ENCODE data around the gene SUCO. TPM values are rescaled to one million over a fixed set of nuclear protein-coding genes. Genes with fewer than 3 reads are reported as not detected.

The SUCO gene
- total and polyA plus RNA-seq, 2 of the 8 experiments (the other 6 are each of a cell fraction or from before 2014, with no cell fraction given), result 8.3 to 35.8 TPM

- CTCF ChIA-PET (ENCODE audit: partially characterized antibody), result interaction anchor here (1.0 kb wide), 1 partner anchor 17 kb away, joined by 3 read pairs; no protein-coding TSS in a partner anchor
- H3K4me1 ChIP-seq (replicated peaks in 1 of 4; ENCODE audit: control insufficient read depth in 3 of 4, insufficient read depth in 4 of 4, low read length in 3 of 4), result no peaks in the 10 kb centered on the region
- no peak overlapping the region for H2BK20ac ChIP-seq (ENCODE audit: low read length)
- no peak overlapping the region for H3K23ac ChIP-seq (ENCODE audit: insufficient read length)
- H3K9me3 ChIP-seq (ENCODE audit: insufficient read depth in 2 of 2, low read depth in 1 of 2, low read length in 1 of 2), result no peaks in the 10 kb centered on the region
- no peaks in the 10 kb centered on the region for H3K79me2 ChIP-seq (ENCODE audit: control insufficient read depth in 1 of 2, insufficient read depth in 2 of 2, low read length in 2 of 2)
- WGBS, 2 experiments (ENCODE audit: extremely low coverage in 1 of 2, insufficient coverage in 1 of 2, insufficient read length in 1 of 2, insufficient replicate concordance in 2 of 2, low coverage in 1 of 2, low lambda C conversion rate in 2 of 2, missing lambda C conversion rate in 1 of 2), result 81% methylated on average over 4 of the region's 4 CpGs; no CpG with 5 or more reads in 1 of the 2 experiments
- DNase-seq (ENCODE audit: low read depth in 1 of 2, low spot score in 2 of 2) (no peak), FAIRE-seq (no peak)
- no peak overlapping the region for H3K4me3 ChIP-seq (ENCODE audit: extremely low read depth in 1 of 4, insufficient read depth in 2 of 4, low read depth in 3 of 4, low read length in 4 of 4)
- H3K23me2 ChIP-seq (ENCODE audit: low read depth, low read length), result no peaks in the 10 kb centered on the region
- no peak overlapping the region for H2BK12ac ChIP-seq (ENCODE audit: low read depth, low read length)
- H3K4ac ChIP-seq (replicated peaks; ENCODE audit: insufficient read length, low read depth, low read length), result no peak overlapping the region
- no peak overlapping the region for H3K27ac ChIP-seq (ENCODE audit: low read depth, low read length)
- H3K4me2 ChIP-seq (ENCODE audit: insufficient read depth in 1 of 2, low read depth in 2 of 2, low read length in 2 of 2), result no peak overlapping the region
- H3K36me3 ChIP-seq (ENCODE audit: control insufficient read depth in 2 of 4, insufficient read depth in 4 of 4, low read length in 3 of 4), result no peaks in the 10 kb centered on the region
- no peak overlapping the region for H3K18ac ChIP-seq (ENCODE audit: extremely low read depth, low read length)
- POLR2A ChIA-PET (ENCODE audit: partially characterized antibody), result no interaction called here
- no peak overlapping the region for H2BK5ac ChIP-seq (ENCODE audit: low read depth, low read length)
- H2AFZ ChIP-seq (ENCODE audit: low read length), result no peak overlapping the region
- H4K8ac ChIP-seq (ENCODE audit: extremely low read depth, insufficient read depth, low read length), result no peak overlapping the region
- H3K27me3 ChIP-seq (replicated peaks in 1 of 4; ENCODE audit: control insufficient read depth in 3 of 4, extremely low read depth in 1 of 4, insufficient read depth in 3 of 4, low read length in 3 of 4), result no peaks in the 10 kb centered on the region
- H3K14ac ChIP-seq (ENCODE audit: insufficient read length), result no peak overlapping the region
- no peaks in the 10 kb centered on the region for H3K79me1 ChIP-seq (ENCODE audit: low read depth, low read length)
- H2BK15ac ChIP-seq (ENCODE audit: low read length), result no peak overlapping the region
- no peak overlapping the region for H3K9ac ChIP-seq (replicated peaks in 1 of 4; ENCODE audit: extremely low read depth in 1 of 4, low read depth in 3 of 4, low read length in 3 of 4)
- no peak overlapping the region for H2BK120ac ChIP-seq (replicated peaks; ENCODE audit: low read depth, low read length)
- no peak overlapping the region for H2AK5ac ChIP-seq (ENCODE audit: low read depth, low read length)
- H4K91ac ChIP-seq (replicated peaks; ENCODE audit: insufficient read length, low read length), result no peak overlapping the region
- no peak overlapping the region for H4K5ac ChIP-seq (ENCODE audit: insufficient read length, low read depth, low read length)
- H3K56ac ChIP-seq (replicated peaks; ENCODE audit: insufficient read length, low read depth, low read length), result no peak overlapping the region
- H4K20me1 ChIP-seq (replicated peaks in 1 of 2; ENCODE audit: control insufficient read depth in 1 of 2, insufficient read depth in 2 of 2, low read length in 2 of 2), result no peaks in the 10 kb centered on the region
- TF ChIP-seq SRF (IDR thresholded peaks at IDR 0.05; ENCODE audit: low read depth, low read length) (no peak), KDM5A (IDR thresholded peaks at IDR 0.05; ENCODE audit: low read length) (no peak), BCL11A (IDR thresholded peaks at IDR 0.05; ENCODE audit: low read depth in 2 of 2, low read length in 2 of 2) (no peak), ATF3 (IDR thresholded peaks at IDR 0.05; ENCODE audit: insufficient read depth, low read depth, low read length) (no peak), HDAC6 (IDR thresholded peaks at IDR 0.05; ENCODE audit: low read depth, low read length) (no peak), SP2 (IDR thresholded peaks at IDR 0.05; ENCODE audit: low read length) (no peak), TAF1 (IDR thresholded peaks at IDR 0.05; ENCODE audit: low read depth, low read length) (no peak), EP300 (IDR thresholded peaks at IDR 0.05; ENCODE audit: borderline replicate concordance in 1 of 2, low read depth in 2 of 2, low read length in 2 of 2) (no peak), CEBPB (IDR thresholded peaks at IDR 0.05; ENCODE audit: low read depth, low read length) (no peak), RBBP5 (IDR thresholded peaks at IDR 0.05; ENCODE audit: borderline replicate concordance, low read depth, low read length) (no peak), EZH2 (IDR thresholded peaks at IDR 0.05; ENCODE audit: low read depth, low read length, severe bottlenecking) (no peak), ASH2L (IDR thresholded peaks at IDR 0.05; ENCODE audit: low read length) (no peak), MAFK (IDR thresholded peaks at IDR 0.05; ENCODE audit: low read depth, low read length) (no peak), POU5F1 (IDR thresholded peaks at IDR 0.05; ENCODE audit: low read depth, low read length) (no peak), KDM4A (IDR thresholded peaks at IDR 0.05; ENCODE audit: low read depth, low read length, severe bottlenecking) (no peak)
Observed at GRCh38 chr1:172517545-172517944, 15.4 kb upstream of the SUCO start.
